GM15510 (cell line): ENCODE results near the gene TRIOBP.

Experiments used
- POLR2A ChIP-seq: IDR thresholded peaks from 3 replicates; pipeline ENCODE4 v1.6.1; 2011; ENCODE audit warnings: borderline replicate concordance; ENCODE audit not compliant: insufficient read length; ENCODE audit errors: extremely low read depth

The TRIOBP gene

GRCh38 chr22:37784829-37785495 is 88.1 kb downstream of the TRIOBP start:
- no peak for TF ChIP-seq POLR2A

- no peak for TF ChIP-seq POLR2A
These were observed 93.4 kb downstream of the TRIOBP start for GRCh38 chr22:37790234-37790633.

- TF ChIP-seq POLR2A = no peak
These were observed 95.6 kb downstream of the TRIOBP start for GRCh38 chr22:37792494-37792893.

- TF ChIP-seq POLR2A = no peak
These were observed 97.5 kb downstream of the TRIOBP start for GRCh38 chr22:37794376-37794775.

GRCh38 chr22:37796079-37796478 is 99.2 kb downstream of the TRIOBP start:
- TF ChIP-seq POLR2A = no peak

GRCh38 chr22:37797874-37798500 is 101.1 kb downstream of the TRIOBP start:
- no peak for TF ChIP-seq POLR2A

GRCh38 chr22:37801946-37802309 is 105.1 kb downstream of the TRIOBP start:
- TF ChIP-seq POLR2A = no peak

GRCh38 chr22:37802310-37803194 is 105.7 kb downstream of the TRIOBP start:
- TF ChIP-seq POLR2A = no peak

GRCh38 chr22:37803195-37803638 is 106.4 kb downstream of the TRIOBP start:
- no peak for TF ChIP-seq POLR2A

- TF ChIP-seq POLR2A = no peak
These were observed 106.9 kb downstream of the TRIOBP start for GRCh38 chr22:37803639-37804351.

GRCh38 chr22:37804352-37804880 is 107.6 kb downstream of the TRIOBP start:
- TF ChIP-seq POLR2A = no peak

GRCh38 chr22:37804881-37805809 is 108.3 kb downstream of the TRIOBP start:
- TF ChIP-seq POLR2A = no peak

GRCh38 chr22:37805810-37806277 is 109.0 kb downstream of the TRIOBP start:
- TF ChIP-seq POLR2A = no peak
